ENCODE data around the gene ODAD4.

The ODAD4 gene

GRCh38 chr17:41935641-41936040 lies 5.2 kb downstream of the ODAD4 start:
- TF ChIP-seq CTCF (IDR thresholded peaks at IDR 0.05; ENCODE audit: low read depth, low read length), result no peak
- DNase-seq (ENCODE audit: extremely low read depth, low read depth), result no peak

GRCh38 chr17:41937970-41938954 lies 7.8 kb downstream of the ODAD4 start:
- DNase-seq (ENCODE audit: extremely low read depth, low read depth), result no peak
- no peak for TF ChIP-seq CTCF (IDR thresholded peaks at IDR 0.05; ENCODE audit: low read depth, low read length)

GRCh38 chr17:41939044-41939692 lies 8.8 kb downstream of the ODAD4 start:
- no peak for TF ChIP-seq CTCF (IDR thresholded peaks at IDR 0.05; ENCODE audit: low read depth, low read length)
- DNase-seq (ENCODE audit: extremely low read depth, low read depth), result no peak

- no peak for DNase-seq (ENCODE audit: extremely low read depth, low read depth)
- TF ChIP-seq CTCF (IDR thresholded peaks at IDR 0.05; ENCODE audit: low read depth, low read length), result no peak
Observed at GRCh38 chr17:41939693-41940090, 9.3 kb downstream of the ODAD4 start.

- no peak for TF ChIP-seq CTCF (IDR thresholded peaks at IDR 0.05; ENCODE audit: low read depth, low read length)
- no peak for DNase-seq (ENCODE audit: extremely low read depth, low read depth)
Observed at GRCh38 chr17:41941168-41941567, 10.8 kb downstream of the ODAD4 start.

GRCh38 chr17:41942626-41943373 lies 12.4 kb downstream of the ODAD4 start:
- no peak for DNase-seq (ENCODE audit: extremely low read depth, low read depth)
- TF ChIP-seq CTCF (IDR thresholded peaks at IDR 0.05; ENCODE audit: low read depth, low read length), result no peak
